NCI-H1694 treated with DMSO at 0.1 percent for 48 hours (cell line): ENCODE data around the gene TXNRD2.
"Not testable (repeated sequence)": the region's sequence is repeated elsewhere in the genome, so short reads cannot be mapped to it uniquely, and the experiment has no call there.

Experiments used
- DNase-seq: peaks from one replicate; lab custom pipeline; 2025; lab: John Stamatoyannopoulos, UW

Gene TXNRD2

DNA sequence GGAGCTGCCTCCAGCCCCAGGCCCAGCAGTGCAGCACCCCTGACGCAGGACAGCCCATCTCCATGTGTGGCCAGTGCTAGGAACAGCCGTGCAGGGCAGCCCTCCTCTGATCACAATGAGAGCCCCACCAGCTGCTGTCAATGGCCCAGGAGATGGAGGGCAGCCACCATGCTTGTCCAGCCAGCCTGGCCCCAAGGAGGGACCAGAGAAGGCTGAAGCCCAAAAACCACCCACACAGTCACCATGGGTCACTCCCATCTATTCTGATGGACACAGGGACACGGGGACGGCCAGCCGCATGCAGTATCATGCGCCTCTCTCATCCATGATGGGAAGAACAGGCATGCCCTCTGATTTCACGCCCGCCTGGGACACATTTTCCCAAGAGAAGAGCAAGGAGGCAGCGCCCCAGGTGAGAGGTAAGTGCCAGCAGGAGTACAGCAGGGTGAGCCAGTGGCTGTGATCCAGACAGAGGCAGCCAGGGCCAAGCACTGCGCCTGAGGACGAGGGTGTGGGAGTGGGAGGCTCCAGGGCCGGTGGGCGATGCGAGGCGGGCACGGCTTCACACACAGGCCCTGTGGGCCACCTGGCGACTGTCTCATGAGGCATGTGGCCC lies 53.4 kb downstream of the TXNRD2 start:
- DNase-seq: no peak

DNA sequence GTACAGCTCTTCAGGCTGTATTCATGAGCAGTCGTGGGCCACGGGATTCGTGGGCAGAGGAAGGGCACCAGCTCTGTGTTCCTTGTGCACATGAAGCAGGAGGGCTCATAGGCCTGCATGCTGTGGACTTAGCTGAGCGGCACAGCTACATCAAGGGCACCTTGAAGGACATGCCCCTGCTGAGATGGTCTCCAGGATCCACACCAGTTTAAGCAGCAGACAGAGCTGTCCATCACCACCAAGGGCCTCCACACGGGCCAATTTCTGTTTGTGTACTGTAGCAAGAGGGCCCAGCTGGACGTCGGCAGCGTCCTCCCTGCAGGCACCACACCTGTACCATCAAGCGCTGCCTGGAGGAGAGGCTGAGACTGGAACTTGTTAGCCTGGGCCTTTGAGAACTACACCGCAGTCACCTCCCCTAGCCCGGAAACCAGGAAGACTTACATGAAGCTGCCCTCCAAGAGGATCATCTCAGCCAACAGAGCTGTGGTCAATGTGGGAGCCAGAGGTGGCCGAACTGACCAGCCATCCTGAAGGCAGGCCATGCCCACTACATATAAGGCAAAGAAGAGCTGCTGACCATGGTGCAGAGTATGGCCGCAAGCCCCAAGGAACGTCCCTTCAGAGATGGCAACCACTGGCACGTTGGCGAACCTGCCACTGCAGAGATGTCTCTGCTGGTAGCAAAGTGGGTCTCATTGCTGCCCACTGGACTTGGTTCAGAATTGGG lies 54.2 kb downstream of the TXNRD2 start:
- no peak for DNase-seq

DNA sequence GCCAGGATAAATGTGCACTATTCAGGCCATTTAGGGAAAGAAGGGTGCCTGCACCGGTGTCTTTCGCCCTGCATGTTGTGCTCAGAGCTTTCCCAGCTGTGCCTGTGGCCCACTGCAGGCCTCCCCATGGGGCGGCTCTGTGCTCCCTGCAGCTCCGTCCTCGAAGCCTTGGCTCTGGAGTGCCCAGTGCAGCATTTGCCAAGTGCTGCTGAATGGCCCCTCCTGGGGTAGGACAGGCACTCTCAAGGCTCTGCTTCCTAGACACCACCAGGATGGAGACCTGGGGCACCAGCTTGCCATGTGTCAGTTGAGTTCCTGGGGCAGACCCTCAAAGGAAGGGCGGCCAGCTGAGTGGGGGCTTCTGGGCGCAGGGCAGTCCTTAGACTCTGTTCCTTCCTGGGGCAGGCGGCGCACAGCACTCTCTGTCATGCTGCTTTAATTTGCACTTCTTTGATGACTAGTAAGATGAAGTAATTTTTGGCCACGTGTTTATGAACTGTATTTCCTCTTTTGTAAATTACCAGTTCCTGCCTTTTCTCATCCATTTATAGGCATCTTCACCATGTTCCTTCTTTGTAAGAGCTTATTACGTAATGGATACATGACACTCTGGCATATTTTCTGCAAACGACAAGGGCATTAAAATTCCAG lies 54.9 kb downstream of the TXNRD2 start:
- no peak for DNase-seq

DNA sequence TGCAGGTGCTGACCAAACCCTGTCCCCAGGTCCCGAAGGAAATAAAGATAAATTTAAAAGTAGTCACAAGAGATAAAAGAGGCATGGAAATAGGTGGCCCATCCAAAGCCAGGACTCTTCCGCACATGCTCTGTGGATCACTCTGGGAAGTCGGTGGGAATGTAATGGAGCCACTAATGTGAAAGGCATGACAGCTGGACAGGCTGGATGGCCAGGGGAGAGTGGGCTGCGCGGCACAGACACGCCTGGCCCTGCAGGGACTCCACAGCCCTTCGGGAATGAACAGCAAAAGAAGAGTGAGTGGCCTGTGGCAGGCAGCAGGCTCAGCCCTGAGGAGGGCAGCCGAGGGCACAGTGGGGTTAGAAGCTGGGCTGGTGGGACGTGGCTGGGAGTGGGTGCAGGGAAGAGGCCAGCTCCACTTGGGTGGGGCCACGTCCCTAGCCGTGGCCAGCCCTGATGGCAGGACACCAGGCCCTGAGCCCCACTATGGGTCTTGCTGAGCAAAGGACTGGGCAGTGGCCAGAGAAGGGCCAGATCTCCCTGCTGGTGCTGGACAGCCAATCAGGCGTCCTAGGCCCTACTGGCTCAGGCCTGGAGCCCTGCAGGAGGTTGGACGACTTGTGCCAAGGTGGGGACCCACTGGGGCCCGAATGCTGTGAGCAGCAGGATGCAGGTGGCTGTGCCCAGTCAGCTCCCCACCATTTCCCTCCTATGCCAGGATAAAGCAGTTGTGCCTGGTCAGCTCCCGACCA lies 55.6 kb downstream of the TXNRD2 start:
- no peak for DNase-seq

DNA sequence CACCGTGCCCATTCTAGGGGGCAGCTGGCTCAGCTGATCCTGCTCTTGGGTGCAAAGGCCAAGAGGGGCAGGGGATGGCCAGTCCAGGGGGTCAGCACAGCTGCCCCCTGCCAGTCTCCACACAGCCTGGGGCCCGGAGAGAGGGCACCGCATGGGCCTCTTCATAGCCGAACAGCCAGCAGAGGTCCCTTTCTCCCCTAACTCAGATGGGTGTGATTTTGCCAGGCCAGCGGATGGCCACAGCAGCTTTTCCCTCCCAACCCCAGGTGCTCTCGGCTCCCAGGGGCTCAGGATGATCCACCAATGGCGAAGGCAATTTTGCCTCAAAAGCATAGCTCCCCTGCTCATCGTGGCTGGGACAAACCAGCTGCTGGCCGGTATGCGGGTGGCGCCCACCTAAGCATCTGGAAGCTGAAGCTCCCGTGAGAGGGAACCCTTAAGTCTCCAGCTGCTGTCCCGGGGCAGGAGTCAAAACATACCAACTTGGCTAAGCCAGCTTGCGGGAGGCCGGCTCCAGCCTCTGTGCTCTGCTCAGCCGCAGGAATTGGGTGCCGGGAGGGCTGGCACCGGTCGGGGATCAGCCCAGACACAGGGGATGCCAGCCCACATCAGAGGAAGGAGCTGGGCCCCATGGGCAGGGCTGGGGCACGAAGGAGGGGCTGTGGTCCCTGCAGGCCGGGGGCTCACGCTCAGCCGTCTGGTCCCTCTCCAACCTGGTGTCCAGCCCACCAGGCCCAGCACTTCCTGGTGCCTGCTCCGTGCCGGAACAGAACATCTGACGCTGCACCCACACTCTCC lies 56.5 kb downstream of the TXNRD2 start:
- no peak for DNase-seq

DNA sequence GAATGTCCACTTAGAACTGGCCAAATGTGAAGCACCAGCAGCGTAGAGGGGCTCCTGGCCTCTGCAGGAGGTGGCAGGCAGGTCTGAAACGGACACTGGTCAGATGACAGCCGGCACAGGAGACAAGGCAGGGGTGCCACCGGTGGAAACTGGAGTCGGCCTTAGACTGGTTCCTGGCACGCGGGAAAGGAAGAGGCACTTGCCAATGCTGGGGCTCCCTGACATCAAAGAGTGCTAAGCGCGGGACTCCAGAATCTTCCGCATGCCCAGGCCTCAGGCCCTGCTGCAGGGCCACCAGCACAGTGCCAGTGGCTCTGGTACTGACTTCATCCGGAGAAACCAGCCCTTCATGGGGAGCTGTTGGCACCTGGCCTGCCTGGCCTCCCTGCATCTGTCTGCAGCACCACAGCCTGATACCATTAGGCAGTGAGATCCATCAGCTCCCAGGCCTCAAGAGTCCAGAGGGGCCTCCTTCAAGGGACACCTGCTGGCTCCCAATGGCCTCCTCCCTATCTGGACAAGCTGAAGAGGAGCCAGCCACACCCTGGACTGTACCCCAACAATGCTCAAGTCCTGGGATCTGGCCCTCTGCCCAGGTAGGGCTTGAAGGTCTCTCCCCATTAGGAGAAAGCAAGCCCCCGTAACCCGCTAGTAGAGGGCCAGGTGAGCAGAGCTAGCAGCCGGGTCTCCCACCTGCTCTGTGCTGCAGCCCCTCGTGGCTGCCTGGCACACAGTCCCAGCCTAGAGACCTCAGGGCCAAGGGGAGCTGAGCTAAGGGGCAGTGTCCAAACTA lies 57.3 kb downstream of the TXNRD2 start:
- no peak for DNase-seq

DNA sequence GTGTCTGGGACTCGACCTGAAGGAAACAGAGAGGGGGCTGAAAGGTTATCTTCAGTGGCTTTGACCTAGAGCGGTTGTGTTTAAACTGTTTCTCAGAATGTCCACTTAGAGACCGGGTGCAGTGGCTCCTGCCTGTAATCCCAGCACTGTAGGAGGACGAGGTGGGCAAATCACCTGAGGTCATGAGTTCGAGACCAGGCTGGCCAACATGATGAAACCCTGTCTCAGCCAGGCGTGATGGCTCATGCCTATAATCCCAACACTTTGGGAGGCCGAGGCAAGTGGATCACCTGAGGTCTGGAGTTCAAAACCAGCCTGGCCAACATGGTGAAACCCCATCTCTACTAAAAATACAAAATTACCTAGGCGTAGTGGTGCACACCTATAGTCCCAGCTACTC lies 58.2 kb downstream of the TXNRD2 start:
- DNase-seq: not testable (repeated sequence)

DNA sequence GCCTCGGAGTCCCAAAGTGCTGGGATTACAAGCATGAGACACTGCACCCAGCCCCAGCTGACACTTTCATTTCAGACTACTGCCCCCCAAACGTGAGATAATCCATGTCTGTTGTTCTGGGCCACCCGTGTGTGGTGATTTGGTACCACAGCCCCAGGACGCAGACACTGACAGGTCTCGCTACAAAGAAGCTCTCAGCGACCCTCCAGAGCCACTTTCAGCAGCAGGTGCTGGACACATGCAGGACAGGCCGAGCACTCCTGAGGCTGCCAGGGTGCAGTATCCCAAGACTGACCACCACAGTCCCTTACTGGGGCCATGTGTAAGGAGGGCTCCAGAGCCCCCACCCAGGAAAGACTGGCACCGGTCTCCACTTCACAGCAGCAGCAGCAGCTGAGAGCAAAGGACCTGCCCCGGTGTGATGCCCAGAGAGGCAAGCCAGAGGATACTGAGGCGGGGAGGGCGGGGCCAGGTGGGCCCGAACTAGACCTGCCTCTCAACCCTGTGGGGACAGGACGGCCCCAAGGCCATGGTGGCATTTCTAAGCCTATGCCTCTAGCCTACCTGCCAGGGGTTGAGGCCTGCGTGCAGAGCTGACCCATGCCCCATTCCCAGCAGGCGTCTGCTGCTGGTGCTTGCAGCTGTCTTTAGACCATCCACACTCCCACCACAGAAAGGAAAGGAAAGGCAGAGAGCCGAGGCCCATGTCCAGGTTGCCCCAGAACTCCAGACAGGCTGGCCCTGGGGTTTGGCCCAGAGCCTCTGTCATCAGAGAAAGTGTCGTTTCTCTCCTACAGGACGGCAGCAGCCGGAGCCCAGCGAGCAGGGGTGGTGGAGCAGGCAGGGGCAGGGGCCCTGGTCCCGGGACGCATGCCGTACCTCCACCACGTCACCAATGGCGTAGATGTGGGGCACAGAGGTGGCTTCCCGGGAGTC lies 58.9 kb downstream of the TXNRD2 start:
- no peak for DNase-seq

DNA sequence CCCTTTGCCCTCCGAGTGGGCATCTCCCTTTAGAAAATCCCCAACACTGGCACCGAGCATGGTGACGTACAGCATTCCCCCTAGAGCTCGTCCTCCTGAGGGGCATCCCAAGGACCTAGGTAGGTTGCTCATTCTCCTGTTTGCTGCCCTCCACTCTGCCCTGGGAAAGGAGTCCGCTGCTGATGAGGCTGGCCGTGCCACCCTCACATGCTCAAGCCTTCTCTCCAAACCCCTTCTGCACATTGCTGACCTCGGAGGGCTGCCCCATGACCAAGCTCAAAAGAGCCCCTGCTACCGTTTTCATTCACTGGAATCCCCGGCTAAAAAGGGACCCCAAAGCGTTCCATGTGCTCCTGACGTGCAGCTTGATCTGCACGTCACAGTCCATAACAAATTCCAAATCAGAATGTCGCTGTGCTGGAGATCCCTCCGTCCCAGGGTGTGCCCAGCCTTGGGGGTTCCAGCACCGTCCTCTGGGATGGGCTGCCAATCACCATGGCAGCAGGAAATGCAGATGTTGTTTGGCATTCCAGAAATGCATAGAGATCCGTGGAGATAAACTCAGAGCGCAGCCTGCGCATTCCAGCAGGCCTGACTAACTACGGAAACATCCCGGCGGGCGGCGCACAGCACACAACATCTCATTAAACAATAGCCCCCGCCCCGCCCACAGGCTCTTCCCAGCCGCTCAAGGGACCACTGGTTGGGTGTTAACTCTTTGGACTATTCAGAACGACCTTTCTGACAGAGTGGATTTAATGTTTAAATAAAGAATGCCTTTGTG lies 60.6 kb downstream of the TXNRD2 start:
- DNase-seq: no peak

DNA sequence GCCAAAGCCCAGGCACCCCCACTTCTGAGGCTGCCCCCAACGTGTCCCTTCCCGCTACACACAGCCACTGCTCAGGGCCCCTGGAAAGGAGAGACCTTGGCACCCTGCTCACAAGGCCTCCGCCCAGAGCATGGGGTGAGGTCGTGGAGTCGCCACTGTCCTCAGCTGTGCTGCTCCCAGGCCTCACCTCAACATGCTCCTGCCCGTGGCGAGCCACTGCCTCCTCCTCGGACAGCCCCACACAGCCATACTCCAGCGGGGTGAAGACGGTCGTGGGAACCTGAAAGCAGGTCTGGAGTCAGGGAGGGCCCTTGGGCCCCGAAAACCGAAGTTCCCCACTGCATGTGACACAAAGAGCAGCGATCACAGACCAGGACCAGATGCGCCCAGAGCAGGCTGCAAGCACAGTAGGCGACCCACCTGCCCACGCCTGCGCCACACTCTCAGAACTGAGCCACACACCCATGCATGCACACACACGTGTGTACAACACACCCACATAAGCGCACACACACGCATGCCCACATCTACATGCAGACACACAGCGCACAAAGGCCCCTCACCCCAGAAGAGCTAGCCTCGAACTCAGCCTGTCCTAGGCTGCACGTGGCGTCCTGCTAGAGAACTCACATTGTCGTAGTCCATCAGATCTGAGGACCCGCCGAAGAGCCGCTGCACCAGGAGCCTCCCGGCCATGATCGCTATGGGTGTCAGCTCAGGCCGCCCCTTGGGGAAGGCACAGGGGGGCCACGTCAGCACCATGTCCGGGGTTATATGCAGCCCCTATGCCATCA lies 61.4 kb downstream of the TXNRD2 start:
- no peak for DNase-seq

DNA sequence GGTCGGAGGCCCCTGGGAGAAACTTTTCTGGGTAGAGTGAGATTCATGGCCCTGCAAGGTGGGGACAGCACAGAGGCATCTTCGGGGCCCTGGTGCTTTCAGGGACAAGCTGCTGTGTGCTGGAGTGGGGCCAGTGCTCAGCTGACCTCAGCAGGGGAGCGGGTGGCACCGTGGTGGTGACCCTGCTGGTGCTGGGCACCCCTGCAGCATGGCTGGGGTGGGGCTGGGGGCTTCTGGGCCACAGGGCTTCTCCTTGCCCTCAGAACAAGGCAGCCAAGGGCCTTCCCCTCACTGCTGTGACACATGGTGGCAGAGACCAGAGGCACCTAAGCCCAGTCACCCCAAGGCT lies 62.0 kb downstream of the TXNRD2 start:
- no peak for DNase-seq

DNA sequence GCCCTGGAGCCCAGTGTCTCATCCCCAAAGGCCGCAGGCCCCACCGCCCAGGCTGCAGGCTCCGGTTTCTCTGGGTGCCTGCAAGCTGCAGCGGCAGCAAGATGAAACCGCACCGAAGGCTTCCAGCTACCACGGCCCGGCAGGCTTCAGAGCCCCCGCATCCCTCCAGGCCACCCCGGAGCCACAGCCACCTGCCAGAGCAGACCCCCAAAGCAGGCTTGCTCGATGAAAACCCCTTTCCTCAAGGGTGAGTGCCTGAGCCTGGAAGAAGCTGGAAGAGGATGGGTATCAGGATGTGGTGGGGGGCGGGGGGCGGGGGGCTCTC lies 62.4 kb downstream of the TXNRD2 start:
- DNase-seq: no peak

DNA sequence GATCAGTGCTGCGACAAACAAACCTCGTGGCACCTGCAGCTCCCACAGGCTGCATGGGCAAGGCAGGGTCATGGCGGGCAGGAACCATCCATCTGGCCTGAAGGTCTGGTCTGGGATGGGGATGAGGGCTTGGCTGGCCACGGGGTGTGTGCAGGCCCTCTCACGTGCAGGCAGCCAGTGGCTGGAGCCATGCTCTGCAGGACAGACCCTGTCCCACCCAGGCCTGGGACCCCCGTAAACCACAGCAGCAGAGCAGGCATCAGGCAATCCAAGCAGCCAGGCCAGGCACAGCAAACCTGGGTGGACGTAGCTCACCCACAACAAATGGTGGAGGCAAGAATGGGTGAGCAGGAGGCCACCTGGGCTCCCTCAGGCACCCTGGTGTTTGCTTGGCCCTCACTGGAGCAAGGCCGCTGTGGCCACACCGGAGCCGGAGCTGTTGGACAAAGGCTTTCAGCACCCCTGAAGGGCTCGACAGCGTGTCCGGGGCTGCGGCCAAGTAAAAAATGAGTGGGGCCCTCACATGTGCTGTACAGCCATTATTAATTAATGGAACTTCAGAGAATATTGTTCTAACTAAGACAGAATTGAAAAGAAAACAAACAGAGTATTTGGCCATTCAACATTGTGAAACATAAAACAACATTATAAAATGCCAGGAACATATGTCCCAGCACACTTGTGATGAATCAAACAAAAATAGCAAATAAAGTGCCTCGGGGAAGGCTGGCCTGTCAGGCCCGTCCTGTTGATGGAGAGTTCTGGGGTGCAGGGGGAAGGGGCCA lies 63.0 kb downstream of the TXNRD2 start:
- DNase-seq: no peak

DNA sequence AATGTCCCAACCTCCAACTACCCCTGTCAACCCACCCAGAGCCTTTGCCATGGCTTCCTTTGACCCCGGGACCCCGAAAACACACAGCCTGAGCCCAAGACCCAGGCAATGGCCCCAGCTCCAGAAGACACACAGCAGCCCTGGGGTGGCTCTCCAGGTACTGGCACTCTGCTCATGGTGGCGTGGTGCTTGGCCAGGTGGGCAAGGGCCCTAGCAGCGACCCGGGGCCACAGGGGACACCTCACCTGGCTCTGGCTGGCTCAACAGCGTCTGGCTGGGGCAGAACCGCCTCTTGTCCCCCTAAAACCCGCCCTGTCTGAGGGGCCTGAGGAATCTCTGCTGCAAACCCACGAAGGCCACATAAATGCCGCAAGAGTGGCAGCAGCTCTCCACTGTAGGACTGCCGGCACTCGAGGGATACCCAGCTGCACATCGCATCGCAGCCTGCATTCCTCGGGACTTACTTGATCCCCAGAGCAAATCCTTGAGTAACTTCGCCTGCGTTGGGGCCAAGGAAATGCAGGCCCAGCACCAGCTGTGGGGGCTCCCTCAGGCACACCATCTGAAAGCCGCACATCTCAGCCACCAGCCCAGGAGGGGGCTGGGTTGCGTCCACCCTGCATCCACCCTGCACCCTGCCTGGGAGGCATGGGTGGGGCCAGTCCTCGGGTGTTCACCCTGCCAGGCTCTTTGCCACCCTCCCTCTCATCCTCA lies 63.8 kb downstream of the TXNRD2 start:
- no peak for DNase-seq

DNA sequence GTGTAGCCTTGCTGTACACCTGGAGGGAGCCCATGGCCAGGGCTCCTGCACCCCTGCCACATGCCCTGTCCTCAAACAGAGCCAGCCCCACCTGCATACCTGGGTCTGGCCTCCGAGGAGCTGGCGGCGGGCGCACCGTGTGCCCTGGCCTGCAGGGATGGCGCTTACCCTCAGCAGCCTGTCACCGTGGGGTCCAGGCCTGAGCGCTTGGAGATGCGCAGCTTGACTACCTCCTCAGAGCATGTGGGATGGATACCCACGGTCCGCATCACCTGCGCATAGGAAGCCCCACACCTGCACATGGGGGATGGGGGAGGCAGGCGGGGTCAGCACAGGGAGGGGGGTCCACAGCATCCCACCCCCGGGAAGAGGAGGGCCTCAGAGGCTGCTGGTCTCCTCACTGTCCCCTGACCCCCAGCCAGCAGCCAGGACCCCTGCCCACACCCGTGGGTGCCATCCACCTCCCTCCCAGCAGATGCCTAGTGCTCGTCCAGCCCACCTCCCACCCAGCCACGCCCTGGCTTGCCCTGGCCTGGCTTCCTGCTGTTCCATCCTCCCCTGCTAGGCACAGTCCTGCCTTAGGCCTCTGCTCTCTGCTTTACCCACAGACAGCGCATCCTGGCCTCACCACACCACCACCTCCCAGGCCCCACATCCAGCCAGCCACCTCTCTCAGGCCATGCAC lies 64.5 kb downstream of the TXNRD2 start:
- no peak for DNase-seq

DNA sequence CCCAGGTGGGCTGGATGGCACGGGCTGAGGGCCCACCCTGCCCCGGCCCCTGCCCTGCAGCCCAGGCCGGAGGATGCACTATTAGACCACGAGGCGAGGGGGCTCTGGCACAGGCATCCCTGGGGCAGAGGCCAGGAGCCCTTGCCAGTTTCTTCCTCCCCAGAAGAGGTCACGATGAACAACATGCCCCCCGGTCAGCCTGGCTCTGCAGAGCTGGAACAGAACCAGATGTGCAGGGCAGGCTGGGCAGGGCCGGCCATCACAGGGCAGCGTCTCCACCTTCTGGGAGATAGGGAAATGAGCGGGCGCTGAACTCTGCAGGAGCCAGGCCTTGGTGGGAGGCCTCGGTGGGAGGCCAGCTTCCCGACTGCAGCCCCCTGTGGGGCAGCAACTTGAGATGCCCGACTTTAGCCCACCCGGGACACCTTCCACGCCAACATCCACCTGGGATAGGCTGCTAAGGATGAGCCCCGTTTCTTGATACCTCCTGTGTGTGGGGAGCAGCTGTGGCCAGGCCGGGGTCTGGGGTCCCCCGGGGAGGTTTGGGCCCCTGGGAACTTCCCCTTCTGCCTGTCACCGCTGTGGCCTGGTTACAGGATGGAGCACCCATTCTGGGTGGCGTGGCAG lies 65.2 kb downstream of the TXNRD2 start:
- no peak for DNase-seq
